Activated T-helper 9 cell treated with anti-CD3 and anti-CD28 coated beads, Interleukin-2, amount 50 U/mL, for 16 hours (primary cell): ENCODE data around the gene CDRT4.

ENCODE experiments used
- DNase-seq: peaks from one replicate; pipeline ENCODE4 v3.0.0-alpha.2; 2020; ENCODE audit warnings: low read depth

Gene CDRT4

DNA sequence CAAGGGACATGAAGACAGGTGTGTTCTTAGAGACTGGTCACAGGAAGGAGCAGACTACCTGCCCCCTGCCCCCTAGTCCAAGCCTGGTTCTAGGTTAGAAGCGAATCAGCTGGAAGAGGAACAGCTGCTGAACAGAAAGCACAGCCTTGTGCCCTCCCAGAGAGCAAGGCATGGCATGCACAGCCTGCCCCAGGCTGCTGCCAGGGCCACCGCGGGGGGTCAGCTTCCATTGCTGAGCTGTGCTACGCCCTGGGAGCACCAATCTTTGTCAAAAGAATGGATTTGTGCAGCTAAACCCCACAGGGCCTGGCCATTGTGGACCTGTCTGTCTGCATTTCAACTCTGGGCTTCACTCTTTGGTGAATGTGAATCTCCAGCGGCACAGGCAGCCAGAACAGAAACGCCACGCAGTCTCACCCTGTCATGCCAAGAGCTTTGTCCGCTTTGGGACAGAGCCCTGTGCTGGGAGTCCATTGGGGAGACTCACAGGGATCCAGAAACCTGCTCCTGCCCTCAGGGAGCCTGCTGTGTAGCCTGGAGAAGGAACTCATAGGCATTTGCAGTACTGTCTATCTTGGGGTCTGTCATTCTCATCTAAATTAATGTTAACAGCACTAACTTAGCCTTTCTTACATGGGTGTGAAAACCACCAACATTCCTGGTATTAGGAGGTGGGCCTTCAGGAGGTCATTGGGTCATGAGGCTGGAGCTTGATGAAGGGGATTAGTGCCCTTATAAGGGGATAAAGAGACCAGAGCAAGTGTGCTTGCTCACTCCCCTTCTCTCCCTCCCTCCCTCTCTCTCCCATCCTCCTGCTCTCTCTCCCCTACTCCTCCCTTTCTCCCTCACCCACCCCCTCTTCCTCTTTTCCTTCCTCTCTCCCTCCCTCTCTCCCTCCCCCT, 25.6 kb upstream of the CDRT4 start:
- no peak for DNase-seq

DNA sequence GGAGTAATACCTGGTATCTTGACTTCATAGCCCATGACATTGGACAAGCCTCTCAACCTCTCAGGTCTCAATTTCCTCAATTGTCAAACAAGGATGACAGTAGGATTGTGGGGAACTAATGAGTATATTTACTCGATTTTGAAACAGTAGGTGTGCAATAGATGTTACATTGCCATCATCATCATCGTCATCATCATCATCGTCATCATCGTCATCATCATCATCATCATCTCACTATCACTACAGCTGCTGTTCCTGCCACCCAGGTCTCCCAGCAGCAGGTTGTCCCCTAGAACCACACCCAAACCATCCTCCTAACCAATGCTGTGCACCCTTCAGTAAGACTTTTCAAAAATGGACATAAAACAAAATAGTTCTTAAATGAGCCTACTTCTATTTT, 24.8 kb upstream of the CDRT4 start:
- no peak for DNase-seq

DNA sequence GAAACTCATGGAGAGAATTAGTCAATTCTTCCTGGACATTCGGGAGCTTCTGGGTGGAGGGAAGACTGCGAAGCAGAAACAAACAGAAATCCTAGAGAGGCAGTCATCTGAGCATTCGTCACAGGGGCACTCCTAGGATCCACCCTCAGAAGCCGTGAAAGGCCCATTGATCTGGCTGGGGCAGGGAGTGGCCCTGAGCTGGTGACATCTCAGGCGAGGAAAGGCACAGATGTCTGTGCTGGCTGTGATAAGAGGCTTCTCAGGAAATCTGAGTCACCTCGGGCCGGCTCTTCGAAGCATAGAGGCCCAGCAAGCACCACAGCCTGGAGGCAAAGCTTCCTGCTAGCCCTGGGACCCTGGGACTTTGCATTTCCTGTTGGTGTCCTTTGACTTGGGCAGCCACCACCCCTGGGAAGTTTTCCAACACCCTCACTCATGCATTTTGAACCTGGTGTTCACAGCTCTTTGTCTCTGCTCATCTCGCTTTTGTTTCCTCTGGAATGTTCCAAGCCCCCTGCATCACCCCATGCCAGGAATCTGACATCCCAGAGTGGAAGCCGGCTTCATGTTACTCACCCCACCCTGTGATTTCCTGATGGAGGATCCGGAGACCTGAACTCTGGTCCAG, 23.3 kb upstream of the CDRT4 start:
- DNase-seq, result no peak

DNA sequence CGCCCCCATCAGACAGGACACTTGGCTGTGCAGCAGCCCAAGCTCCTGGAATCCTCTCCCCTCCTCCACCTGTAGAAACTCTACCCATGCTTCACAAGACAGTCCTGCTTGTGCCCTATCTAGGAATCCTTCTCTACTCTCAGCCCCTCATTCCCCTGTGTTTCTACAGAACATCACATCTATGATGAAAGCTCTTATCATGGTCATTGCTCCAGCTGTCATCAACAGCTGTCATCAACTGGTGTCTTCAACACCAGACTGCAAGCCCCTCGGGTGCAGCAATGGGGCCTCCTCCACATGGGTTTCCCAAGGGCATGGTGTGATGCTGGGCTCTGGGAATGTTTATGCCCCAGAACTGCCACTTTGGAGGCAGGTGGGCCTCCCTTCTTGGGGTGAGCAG, 21.1 kb upstream of the CDRT4 start:
- no peak for DNase-seq

DNA sequence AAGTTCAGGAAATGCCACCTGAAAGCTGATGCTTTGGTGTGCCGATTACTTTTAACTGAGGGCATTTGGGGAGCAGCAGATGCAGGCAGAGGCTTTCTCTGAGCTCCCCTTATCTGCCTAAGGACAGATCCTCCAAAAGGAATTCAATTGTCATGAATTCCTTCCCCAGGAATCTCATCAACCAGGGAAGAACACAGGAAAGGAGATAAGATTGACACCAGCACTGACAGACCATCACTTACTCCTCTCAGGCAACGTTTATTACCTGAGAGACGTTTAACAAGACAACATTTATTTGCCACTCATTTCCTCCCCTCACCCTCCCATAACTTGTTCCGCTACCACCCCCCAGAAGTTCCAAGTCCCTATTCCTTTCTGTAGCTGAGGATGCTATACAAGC, 17.6 kb upstream of the CDRT4 start:
- no peak for DNase-seq

DNA sequence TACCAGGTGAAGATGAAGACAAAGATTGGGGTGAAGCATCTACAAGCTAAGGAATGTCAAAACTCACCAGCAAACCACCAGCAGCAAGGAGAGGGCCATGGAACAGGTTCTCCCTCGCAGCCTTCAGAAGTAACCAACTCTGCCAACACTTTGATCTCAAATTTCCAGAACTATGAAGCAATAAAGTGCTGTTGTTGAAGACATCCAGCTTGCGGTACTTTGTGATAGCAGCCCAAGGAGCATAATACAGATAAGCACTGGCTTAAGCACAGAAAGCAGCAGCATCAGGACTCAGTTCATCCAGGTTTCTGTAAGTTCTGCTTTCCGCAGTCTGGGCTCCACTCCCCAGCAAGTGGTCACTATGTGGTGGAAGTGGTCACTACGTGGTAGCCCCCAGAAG, 16.0 kb upstream of the CDRT4 start:
- no peak for DNase-seq

DNA sequence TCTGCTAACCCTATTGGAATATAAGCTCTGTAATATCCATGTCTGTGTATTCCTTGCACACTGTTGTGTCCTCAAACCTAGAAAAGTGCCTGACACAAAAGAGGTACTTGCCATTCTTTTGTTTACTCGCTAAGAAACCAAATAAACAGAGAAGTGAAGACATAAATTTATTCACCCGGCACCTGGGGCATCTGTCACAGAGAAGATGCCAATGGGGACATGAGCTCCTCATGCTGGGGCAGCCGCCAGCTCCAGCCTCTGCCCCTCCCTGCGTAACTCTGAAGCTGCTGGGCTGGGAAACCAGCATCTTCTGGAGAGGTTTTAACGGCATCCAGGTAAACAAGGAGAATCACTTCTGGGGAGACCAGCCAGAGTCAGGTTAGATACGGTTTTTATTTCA, 15.1 kb upstream of the CDRT4 start:
- DNase-seq, result no peak

DNA sequence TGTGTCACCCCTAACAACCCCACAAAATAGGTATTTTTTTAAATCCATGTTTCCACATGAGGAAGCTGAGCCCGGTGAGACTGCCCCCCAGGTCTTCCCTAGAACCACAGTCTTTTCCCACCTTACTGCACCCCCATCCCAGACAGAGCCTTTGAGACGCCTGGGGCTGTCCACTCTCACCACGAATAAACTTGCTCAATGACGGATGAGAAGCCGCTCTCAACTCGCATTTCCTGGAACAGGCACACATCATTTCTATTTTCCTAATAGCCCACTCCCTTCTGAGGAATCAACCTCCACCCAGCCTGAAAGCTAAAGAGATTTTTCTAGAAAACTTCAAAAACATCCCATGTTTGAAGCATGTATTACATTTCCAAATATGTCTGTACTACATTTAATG, 14.1 kb upstream of the CDRT4 start:
- no peak for DNase-seq

DNA sequence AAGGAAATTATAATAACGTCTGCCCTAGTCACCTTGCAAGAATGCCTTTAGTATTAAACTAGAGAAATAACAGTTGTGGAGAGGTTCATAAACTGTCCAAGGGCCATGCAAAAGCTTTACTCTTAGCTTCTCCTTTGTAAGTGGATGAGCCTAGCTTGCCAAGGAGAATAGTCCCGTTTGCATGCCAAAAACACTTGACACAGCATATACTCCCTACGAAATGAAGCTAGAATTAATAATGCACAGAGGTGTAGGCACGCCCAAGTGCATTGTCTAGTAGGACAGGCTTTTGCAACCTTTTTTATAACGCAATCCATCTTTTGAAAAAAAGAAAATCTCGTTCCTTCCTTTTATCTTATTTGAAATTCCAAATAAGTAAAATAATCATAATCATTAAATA, 12.8 kb upstream of the CDRT4 start:
- no peak for DNase-seq

DNA sequence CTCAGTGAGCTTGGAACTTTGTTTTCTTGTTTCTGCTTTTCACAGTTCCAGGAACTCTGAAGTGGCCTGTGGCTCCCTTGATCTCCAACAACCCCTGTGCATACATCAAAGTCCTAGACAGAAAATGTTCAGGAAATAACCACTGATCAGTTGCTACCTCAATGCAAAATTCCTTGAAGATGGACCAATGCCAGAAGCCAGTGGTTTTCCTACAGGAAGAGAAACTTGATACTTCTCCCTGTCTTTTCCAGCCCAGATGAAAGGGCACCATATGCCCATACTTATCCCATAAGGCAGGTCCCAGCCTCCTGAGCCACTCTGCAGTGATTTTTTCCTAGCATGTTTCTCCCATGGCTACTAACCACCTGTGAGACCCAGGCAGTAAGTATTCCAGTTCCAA, 12.3 kb upstream of the CDRT4 start:
- DNase-seq, result no peak

DNA sequence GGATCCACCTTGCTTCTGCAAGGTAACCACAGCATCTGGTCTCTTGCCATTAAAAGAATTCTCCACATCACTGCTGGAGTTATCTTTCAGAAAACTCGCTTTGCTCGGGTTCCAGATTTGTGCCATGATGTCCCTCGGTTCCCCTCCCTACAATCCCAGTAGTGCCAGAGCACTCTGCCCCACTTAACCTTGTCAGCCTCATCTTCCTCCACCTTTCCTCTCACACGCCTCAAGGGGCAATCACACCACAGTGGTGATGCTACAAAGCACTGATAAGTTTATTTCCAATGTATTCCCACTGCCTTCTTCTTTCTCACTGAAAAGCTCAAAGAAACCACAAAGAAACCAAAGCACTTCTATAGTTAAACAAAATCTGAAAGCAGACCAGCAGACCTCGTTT, 11.4 kb upstream of the CDRT4 start:
- no peak for DNase-seq

DNA sequence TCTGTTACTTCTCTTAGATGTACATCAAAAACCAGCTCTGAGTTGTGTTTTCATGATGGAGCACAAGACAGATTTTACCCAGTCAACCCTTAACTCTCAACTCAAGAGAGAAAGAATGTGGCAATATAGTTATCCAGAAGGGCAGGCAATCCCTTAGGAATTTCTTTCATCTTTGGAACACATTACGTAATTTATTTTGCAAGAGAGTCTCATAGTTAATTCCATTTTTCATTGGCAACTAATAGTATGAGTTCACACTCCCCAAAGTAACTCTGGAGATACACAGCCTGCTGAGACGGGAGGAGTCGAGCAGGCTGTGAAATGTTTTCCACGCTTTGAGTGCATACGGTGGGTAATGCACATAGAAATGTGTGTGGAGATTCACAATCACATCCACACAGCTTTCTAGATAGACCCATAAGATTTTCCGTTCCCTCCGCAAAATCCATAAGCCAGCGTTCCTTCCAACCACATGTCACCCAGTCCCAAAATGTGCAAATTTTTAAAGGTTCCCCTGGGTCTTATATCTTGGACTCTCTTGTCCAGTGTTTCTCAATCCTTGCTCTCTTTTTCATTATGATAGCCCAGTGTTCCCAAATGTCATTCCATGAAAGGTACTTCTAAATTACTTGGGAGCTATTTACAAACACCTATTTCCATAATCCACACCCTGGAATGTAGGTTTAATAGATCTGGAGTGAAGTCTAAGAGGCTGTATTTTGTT, 8.4 kb upstream of the CDRT4 start:
- no peak for DNase-seq

DNA sequence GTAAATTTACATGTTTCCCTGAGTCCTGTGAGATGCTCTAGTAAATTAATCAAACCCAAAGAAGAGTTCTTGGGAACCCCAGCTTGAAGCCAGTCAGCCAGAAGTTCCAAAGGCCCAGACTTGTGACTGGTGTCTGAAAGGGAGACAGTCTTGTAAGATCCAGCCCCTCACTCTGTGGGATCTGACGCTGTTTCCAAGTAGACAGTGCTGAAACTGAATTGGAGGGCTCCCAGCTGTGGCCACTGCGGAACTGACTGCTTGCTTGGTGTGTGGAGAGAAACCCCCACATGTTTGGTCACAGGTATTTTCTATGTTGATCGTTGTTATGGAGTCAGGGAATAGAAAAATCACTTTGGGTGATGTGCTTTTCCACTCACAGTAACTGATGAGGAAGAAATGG, 5.5 kb upstream of the CDRT4 start:
- DNase-seq, result no peak

DNA sequence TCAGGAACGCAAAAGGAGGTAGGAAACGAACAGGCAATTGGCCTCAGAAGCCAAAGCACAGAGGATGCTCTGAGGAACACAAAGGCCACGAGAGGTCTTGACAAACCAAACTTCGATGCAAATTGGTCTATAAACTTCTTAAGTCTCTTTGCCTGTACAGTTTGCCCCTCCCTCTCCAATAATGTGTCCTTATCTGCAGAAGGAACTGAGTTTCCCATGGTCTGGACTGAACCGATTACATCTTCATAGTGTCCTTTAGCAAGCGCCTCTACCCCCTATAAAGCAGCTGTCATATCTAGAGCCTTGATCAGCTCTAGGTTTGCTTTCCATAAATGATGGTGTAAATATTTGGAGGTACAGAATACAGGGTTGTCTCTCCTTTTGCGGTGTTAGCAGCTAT, 3.1 kb upstream of the CDRT4 start:
- DNase-seq, result no peak

DNA sequence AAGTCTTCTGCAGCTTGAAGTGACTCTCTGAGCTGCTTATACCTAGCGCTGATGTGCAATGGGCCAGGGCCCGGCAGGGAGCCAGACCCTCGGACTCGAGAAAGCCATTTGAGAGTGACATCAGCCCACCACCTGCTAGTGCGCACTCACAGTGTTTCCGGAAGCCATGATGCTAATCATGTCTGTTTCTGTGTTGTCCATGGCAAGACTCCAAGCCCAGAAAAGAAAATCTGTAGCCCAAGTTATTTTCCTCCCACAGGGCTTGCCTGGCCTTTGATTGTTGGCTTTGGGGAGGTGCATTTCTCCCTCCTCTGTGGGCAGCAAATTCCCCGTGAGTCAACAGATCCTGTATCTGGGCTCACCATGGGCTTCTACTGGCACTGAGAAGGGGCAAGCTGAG, 1.8 kb upstream of the CDRT4 start:
- no peak for DNase-seq

DNA sequence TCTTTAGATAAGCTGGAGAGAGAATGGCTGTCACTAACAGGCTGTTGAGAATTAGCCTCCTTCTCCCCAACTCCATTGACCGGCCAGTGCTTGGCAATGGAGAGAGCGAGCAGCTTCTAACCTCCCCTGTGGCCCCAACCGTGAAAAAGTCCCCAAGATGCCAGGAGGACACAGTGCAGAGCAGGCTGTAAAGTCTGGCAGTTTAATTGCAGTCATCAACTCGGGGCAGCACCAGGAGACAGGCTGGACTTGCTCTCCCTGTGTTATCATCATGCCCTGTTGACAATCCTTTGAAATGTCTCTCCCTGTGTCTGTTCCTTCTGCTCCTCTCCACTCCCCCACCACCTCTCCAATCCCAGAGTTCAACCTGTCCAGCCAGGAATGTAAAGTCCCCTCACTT, 705 bp upstream of the CDRT4 start:
- no peak for DNase-seq

DNA sequence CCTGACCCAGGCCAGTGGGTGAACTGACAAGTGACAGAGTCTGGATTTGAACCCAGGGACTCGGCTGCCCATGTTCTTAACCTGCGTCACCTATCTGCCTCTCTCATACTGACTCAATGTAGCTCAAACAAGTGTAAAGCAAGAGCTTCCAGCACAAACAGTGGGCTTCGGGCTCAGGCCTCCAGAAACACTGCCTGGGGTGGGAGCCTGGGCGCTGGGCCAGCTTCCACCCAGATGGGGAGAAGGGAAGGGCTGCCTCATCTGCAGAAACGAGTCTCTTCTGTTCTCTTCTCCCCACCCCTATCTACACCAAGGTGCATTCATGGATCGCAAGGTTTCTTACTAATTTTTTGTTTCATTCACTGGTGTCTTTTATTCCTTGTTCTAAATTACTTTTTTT, 1.3 kb downstream of the CDRT4 start:
- no peak for DNase-seq

DNA sequence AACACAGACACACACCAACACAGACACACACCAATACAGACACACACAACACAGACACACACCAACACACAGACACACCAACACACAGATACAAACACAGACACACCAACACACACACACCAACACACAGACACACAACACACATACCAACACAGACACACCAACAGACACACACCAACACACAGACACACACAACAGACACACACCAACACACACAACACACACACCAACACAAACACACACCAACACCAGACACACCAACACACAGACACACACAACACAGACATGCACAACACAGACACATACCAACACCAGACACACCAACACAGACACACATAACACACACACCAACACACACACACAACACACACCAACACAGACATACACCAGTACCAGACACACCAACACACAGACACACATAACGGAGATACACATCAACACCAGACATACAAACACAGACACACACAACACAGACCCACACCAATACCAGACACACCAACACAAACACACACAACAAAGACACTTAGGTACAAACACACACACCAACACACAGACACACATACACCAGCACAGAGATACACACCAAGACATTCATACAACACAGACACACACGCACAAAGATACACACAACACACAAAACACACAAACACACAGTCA, 2.2 kb downstream of the CDRT4 start:
- no peak for DNase-seq

DNA sequence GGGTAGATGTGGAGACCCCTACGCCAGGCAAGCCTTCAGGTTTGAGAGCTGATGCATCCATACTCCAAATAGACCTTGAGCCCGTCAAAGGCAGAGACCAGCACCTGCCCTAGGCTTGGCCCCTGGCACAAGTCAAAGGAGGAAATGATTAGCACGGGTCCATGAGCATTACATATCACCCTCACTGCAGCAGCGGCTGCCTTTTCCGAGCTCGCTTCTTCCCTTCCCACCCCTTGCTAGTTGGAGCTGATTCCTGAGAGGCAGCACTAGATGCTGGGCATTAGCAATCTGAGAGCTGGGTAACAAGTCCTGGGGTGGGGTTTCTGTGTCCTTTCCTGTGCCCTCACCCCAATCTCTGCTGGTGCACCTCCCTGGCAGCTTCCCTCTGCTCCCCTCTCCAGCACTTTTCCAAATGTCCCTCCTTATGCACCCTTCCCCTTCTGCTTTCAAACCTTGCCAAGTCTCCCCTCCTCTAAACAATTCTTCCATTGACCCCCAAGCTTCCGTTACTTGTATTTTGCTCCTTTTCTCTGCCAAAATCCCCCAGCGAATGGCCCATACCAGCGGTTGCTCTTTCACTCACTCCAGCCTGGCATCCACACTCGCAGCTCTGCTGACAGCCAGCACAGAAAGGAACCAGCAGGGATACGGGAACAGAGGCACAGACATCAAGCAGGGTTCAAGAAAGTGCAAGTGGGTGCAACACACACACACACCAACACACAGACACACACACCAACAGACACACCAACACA, 3.0 kb downstream of the CDRT4 start:
- DNase-seq, result no peak

DNA sequence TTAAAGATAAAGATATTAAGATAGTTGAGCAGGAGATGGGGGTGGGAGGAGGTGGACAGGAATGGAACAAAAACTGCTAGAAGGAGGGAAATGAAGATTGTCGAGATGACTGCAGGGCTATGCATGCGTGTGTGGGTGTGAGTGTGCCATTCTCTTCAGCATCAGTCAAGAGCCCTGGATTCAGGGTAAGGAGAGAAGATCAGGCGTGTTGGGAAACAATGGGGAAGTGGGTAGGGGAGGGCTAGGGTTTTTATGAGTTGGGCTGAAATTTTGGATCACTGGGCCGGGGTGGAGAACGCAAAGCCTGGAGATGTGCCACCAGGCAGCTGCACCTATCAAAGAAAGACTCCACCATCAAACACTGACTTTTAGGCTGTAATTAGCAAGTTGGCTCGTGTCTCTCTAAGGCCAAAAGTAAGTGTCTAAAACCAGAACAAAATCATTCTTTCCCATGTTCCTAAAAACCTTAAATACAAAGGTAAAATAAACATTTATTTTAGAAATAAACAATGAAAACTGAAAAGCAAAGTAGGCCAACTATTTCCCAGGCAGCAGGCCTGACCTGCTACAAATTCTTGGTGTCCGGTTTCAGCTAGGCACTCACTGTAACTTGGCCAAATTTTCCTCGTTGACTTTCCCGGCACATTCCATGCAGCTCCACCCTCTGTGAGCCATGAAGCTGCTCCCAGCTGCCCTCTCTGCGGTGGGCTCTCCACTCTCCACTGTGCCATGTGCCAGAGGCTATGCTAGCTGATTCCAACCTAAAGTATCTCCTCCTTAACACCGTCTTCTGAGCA, 4.2 kb downstream of the CDRT4 start:
- DNase-seq, result no peak

DNA sequence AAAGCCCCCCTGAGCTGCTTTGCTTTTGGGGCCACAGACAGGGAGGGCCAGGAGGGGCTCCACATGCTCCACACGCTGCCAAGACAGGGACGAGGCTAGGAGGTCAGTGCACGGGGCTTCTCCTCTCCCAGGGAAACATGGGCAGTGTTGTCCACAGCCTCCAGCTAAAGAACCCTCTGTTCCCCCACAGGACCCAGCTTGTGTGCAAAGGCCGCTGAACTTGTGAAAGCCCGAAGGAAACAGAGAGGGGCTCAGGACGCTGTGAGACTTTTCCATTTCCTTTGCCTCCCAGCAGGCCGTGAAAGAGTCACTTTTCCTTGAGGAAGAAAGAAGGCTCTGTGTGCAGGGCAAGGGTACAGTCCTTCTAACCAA, 9.7 kb downstream of the CDRT4 start:
- DNase-seq, result no peak
